ENCODE measurements around the gene HDAC9. TPM values are rescaled to one million over a fixed set of nuclear protein-coding genes. Genes with fewer than 3 reads are reported as not detected.

HDAC9 gene
- total and polyA plus RNA-seq, 2 of the 13 experiments (the other 11 are each of a cell fraction or from before 2014, with no cell fraction given): 0.05 to 0.07 TPM

DNA sequence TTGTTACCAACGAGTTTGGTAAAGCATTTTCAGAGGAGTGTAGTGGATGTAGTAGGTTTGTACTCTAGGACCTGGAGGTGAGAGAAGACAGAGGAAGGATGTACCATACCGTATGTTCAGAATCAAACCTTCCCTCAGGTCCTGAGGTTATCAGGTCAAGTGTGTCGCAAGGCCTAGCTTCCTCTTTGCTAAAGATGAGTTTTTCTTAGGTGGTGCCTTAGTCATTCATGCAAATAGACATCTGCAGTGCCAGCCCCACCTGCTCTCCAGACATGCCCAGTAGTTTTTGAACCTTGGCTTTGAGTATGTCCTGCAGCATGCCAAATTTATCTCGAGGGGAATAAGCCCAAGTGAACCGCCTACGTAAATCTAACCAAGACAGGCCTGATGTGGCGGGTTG is 71.3 kb downstream of the HDAC9 start:
- WGBS (ENCODE audit: low lambda C conversion rate): 4% methylated on average over 3 of the region's 7 CpGs
- intact Hi-C loops (cut with micrococcal nuclease; ENCODE audit: unreplicated experiment) (no loop called here), in situ Hi-C loops (cut with HindIII; ENCODE audit: extremely low pct_ligation_motif_present, low pct_unique_long_range_greater_than_20kb) (no loop called here)
- Histone ChIP-seq H3K36me3 (replicated peaks in 1 of 2; ENCODE audit: control insufficient read depth in 1 of 2, insufficient read depth in 2 of 2, low read length in 2 of 2) (no peaks in the 10 kb centered on the region), H3K9ac (ENCODE audit: insufficient read depth, low read depth, low read length) (no peak overlapping the region), H3K4me1 (ENCODE audit: insufficient read depth, low read length) (no peaks in the 10 kb centered on the region), H3K27me3 (ENCODE audit: control insufficient read depth in 1 of 2, insufficient read depth in 2 of 2, low read length in 2 of 2) (no peaks in the 10 kb centered on the region), H3K9me3 (ENCODE audit: low read length) (no peaks in the 10 kb centered on the region), H3K4me2 (ENCODE audit: low read depth, low read length) (no peak overlapping the region), H4K20me1 (ENCODE audit: insufficient read depth, low read length) (no peaks in the 10 kb centered on the region; the same call in 1 of the 2 replicates), H3K27ac (ENCODE audit: extremely low read length, insufficient read depth, low read length) (no peak overlapping the region), H3K79me2 (ENCODE audit: insufficient read depth, low read length) (no peaks in the 10 kb centered on the region), H3K4me3 (replicated peaks in 1 of 3; ENCODE audit: insufficient read depth in 1 of 3, low read depth in 2 of 3, low read length in 3 of 3) (no peak overlapping the region), H2AFZ (ENCODE audit: low read length) (no peak overlapping the region)
- DNase-seq (ENCODE audit: low spot score) (no peak), FAIRE-seq (no peak), ATAC-seq (no peak)
- POLR2A ChIA-PET: no interaction called here
- no TSS peak for BruUV-seq (replicated peaks)
- CTCF ChIA-PET (ENCODE audit: low intra/inter-chr PET ratio, low total read pairs): no interaction called here
- TF ChIP-seq ZNF556 (CRISPR knock-in tag; IDR thresholded peaks at IDR 0.05; ENCODE audit: borderline replicate concordance): no peak
- TF ChIP-seq, protein P1, sequence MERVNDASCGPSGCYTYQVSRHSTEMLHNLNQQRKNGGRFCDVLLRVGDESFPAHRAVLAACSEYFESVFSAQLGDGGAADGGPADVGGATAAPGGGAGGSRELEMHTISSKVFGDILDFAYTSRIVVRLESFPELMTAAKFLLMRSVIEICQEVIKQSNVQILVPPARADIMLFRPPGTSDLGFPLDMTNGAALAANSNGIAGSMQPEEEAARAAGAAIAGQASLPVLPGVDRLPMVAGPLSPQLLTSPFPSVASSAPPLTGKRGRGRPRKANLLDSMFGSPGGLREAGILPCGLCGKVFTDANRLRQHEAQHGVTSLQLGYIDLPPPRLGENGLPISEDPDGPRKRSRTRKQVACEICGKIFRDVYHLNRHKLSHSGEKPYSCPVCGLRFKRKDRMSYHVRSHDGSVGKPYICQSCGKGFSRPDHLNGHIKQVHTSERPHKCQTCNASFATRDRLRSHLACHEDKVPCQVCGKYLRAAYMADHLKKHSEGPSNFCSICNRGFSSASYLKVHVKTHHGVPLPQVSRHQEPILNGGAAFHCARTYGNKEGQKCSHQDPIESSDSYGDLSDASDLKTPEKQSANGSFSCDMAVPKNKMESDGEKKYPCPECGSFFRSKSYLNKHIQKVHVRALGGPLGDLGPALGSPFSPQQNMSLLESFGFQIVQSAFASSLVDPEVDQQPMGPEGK (CRISPR knock-in tag; IDR thresholded peaks at IDR 0.05): no peak
- TF ChIP-seq ZBTB20 (CRISPR knock-in tag; IDR thresholded peaks at IDR 0.05; ENCODE audit: borderline replicate concordance, low read depth): no peak
- TF ChIP-seq, protein P2, sequence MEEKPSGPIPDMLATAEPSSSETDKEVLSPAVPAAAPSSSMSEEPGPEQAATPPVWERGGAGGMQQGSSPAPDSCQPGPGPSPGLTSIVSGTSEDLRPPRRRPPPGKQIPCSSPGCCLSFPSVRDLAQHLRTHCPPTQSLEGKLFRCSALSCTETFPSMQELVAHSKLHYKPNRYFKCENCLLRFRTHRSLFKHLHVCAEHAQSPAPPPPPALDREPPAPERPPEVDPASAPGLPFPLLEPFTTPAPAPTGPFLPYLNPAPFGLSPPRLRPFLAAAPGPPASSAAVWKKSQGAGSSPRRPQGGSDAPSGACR (CRISPR knock-in tag; IDR thresholded peaks at IDR 0.05): no peak
- TF ChIP-seq ESRRA (CRISPR knock-in tag; IDR thresholded peaks at IDR 0.05; ENCODE audit: low read depth): no peak
- no peak for TF ChIP-seq MEF2D (CRISPR knock-in tag; IDR thresholded peaks at IDR 0.05)
- TF ChIP-seq, protein P3, sequence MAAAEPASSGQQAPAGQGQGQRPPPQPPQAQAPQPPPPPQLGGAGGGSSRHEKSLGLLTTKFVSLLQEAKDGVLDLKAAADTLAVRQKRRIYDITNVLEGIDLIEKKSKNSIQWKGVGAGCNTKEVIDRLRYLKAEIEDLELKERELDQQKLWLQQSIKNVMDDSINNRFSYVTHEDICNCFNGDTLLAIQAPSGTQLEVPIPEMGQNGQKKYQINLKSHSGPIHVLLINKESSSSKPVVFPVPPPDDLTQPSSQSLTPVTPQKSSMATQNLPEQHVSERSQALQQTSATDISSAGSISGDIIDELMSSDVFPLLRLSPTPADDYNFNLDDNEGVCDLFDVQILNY (CRISPR knock-in tag; conservative IDR thresholded peaks at IDR 0.05): no peak
- TF ChIP-seq ZNF260 (CRISPR knock-in tag; IDR thresholded peaks at IDR 0.05; ENCODE audit: borderline replicate concordance, low read depth): no peak
- no peak for TF ChIP-seq MXI1 (IDR thresholded peaks at IDR 0.05; ENCODE audit: borderline replicate concordance, low read depth, low read length)
- no peak for TF ChIP-seq SPEN (CRISPR knock-in tag; IDR thresholded peaks at IDR 0.05; ENCODE audit: low read depth)
- no peak for TF ChIP-seq TMF1 (CRISPR knock-in tag; IDR thresholded peaks at IDR 0.05; ENCODE audit: low read depth)
- no peak for TF ChIP-seq ZNF331 (CRISPR knock-in tag; IDR thresholded peaks at IDR 0.05)
- TF ChIP-seq, protein P4, sequence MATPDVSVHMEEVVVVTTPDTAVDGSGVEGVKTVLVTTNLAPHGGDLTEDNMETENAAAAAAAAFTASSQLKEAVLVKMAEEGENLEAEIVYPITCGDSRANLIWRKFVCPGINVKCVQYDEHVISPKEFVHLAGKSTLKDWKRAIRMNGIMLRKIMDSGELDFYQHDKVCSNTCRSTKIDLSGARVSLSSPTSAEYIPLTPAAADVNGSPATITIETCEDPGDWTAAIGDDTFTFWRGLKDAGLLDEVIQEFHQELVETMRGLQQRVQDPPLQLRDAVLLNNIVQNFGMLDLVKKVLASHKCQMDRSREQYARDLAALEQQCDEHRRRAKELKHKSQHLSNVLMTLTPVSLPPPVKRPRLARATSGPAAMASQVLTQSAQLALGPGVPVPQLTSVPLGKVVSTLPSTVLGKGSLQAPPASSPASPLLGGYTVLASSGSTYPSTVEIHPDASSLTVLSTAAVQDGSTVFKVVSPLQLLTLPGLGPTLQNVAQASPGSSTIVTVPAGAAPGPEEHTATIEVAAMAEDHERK (CRISPR knock-in tag; IDR thresholded peaks at IDR 0.05; ENCODE audit: low read depth): no peak
- TF ChIP-seq, protein P5, sequence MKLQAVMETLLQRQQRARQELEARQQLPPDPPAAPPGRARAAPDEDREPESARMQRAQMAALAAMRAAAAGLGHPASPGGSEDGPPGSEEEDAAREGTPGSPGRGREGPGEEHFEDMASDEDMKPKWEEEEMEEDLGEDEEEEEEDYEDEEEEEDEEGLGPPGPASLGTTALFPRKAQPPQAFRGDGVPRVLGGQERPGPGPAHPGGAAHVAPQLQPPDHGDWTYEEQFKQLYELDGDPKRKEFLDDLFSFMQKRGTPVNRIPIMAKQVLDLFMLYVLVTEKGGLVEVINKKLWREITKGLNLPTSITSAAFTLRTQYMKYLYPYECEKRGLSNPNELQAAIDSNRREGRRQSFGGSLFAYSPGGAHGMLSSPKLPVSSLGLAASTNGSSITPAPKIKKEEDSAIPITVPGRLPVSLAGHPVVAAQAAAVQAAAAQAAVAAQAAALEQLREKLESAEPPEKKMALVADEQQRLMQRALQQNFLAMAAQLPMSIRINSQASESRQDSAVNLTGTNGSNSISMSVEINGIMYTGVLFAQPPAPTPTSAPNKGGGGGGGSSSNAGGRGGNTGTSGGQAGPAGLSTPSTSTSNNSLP (IDR thresholded peaks at IDR 0.05; ENCODE audit: low read depth, low read length): no peak
- no peak for TF ChIP-seq TOPORS (CRISPR knock-in tag; IDR thresholded peaks at IDR 0.05)
- no peak for TF ChIP-seq PPARG (CRISPR knock-in tag; conservative IDR thresholded peaks at IDR 0.05)
